ENCODE data around the gene PRR5L.

GRCh38 chr11:36411202-36411640 is 115.1 kb downstream of the PRR5L start:
- no peak for TF ChIP-seq CTCF (conservative IDR thresholded peaks at IDR 0.05; ENCODE audit: low read depth in 2 of 2)
- TF ChIP-seq REST (IDR thresholded peaks at IDR 0.05; ENCODE audit: unreplicated experiment): no peak

Data from GM23338 (cell line).